CD4-positive, alpha-beta T cell (primary cell): ENCODE measurements around the gene CCDC85B. TPM values are rescaled to one million over a fixed set of nuclear protein-coding genes. Genes with fewer than 3 reads are reported as not detected.

ENCODE experiments used
- ATAC-seq: fragments of 200-7000 bp; cut with Tn5 transposase; one replicate; pipeline ENCODE4 v1.10.0; 2022; ENCODE audit warnings: mild to moderate bottlenecking; ENCODE audit not compliant: poor library complexity
- CTCF ChIA-PET: fragments of 350-600 bp; sonication (Branson Sonifier 250); formaldehyde crosslinking; loops from one replicate; lab custom pipeline; 2021; ENCODE audit warnings: antibody characterized with exemption, inconsistent platforms; lab: Charles Lee
- POLR2A ChIA-PET: fragments of 350-600 bp; sonication (Branson Sonifier 250); formaldehyde crosslinking; loops from one replicate; lab custom pipeline; 2021; ENCODE audit warnings: antibody characterized with exemption, inconsistent platforms; lab: Charles Lee
- DNase-seq, 14 experiments: peaks; one replicate each; pipeline ENCODE4 v3.0.0-alpha.2; 2013 to 2020; ENCODE audit warnings: mixed read lengths in 2 of 14
- H3K27ac ChIP-seq, 2 donors: one replicate each; pipeline versions ENCODE4 v1.5.1 to v1.7.0; 2013; ENCODE audit warnings: low read length in 2 of 2, low read depth in 1 of 2, mild to moderate bottlenecking in 1 of 2
- H3K27me3 ChIP-seq, 2 experiments: 1 replicate in 1 of 2; 2 replicates in 1 of 2; pipeline versions ENCODE4 v1.6.1 to v1.7.0; 2013; ENCODE audit warnings: low read length in 2 of 2, control low read depth in 1 of 2, mild to moderate bottlenecking in 1 of 2, moderate library complexity in 1 of 2; ENCODE audit not compliant: insufficient read depth in 2 of 2, control insufficient read depth in 1 of 2
- H3K36me3 ChIP-seq: one replicate; pipeline ENCODE4 v1.6.1; 2013; ENCODE audit warnings: low read length, control low read depth; ENCODE audit not compliant: insufficient read depth
- H3K4me1 ChIP-seq: one replicate; pipeline ENCODE4 v1.6.1; 2013; ENCODE audit warnings: low read length, control low read depth; ENCODE audit not compliant: insufficient read depth
- H3K4me3 ChIP-seq: one replicate; pipeline ENCODE4 v1.5.1; 2013; ENCODE audit warnings: mild to moderate bottlenecking, low read length, moderate library complexity
- H3K9me3 ChIP-seq, 2 experiments: 1 replicate in 1 of 2; 2 replicates in 1 of 2; pipeline versions ENCODE4 v1.6.1 to v1.7.0; 2013; ENCODE audit warnings: low read length in 2 of 2, mild to moderate bottlenecking in 2 of 2, control low read depth in 1 of 2, moderate library complexity in 1 of 2; ENCODE audit not compliant: control insufficient read depth in 1 of 2, insufficient read depth in 1 of 2
- H3K27ac Mint-ChIP-seq: one replicate; pipeline ENCODE4 v1.8.0; 2020; ENCODE audit warnings: mixed read lengths
- H3K27me3 Mint-ChIP-seq: one replicate; pipeline ENCODE4 v1.8.0; 2021; ENCODE audit warnings: mixed read lengths
- H3K36me3 Mint-ChIP-seq: one replicate; pipeline ENCODE4 v1.8.0; 2021; ENCODE audit warnings: low read depth, mixed read lengths
- H3K4me1 Mint-ChIP-seq: one replicate; pipeline ENCODE4 v1.8.0; 2021; ENCODE audit warnings: low read depth, mixed read lengths
- H3K4me3 Mint-ChIP-seq: one replicate; pipeline ENCODE4 v1.8.0; 2020; ENCODE audit warnings: mild to moderate bottlenecking, mixed read lengths
- H3K9me3 Mint-ChIP-seq: one replicate; pipeline ENCODE4 v1.8.0; 2020; ENCODE audit warnings: mixed read lengths
- CTCF ChIP-seq: fragments of 200-600 bp; IDR thresholded peaks from one replicate; pipeline ENCODE4 v1.8.0; 2022; ENCODE audit warnings: antibody characterized with exemption, mild to moderate bottlenecking
- intact Hi-C, 2 experiments: fragments of 100-400 bp; cut with DNase I in 1 of 2; cut with micrococcal nuclease in 1 of 2; formaldehyde crosslinking; loops; one replicate each; pipeline versions ENCODE4 v1.15.1 to v1.9.0; 2023 to 2025; cut with DNase I, micrococcal nuclease
- total RNA-seq, 174 experiments: library from RNA in 2 of 174; stranded (reverse) in 2 of 174; gene quantifications; one replicate each; pipeline ENCODE4 v1.2.3 and lab custom pipeline; 2021 to 2026

The CCDC85B gene
- total RNA-seq, 2 experiments from 2014 or later = 23.1 to 25.8 TPM

GRCh38 chr11:65860278-65861164 is 30.0 kb upstream of the CCDC85B start, which contains the start of gene MUS81:
MUS81 (plus strand) TSS chr11:65860433; CDS start chr11:65860754, 321 bp downstream.
- Histone ChIP-seq H3K36me3 (peaks cover 52% of the 10 kb centered on the region), H3K4me3 (peak within 1 kb of the TSS; percentile 90), H3K4me1 (peaks cover 66% of the 10 kb centered on the region), H3K9me3 (no peaks in the 10 kb centered on the region), H3K27ac (peak within 1 kb of the TSS; percentile 92 to 96), H3K27me3 (no peaks in the 10 kb centered on the region)
- peak; percentile 40 for ATAC-seq
- peak within 1 kb of the TSS; percentile 94 for H3K4me3 Mint-ChIP-seq
- H3K9me3 Mint-ChIP-seq = no peaks in the 10 kb centered on the region
- peak within 1 kb of the TSS; percentile 94 for H3K27ac Mint-ChIP-seq
- TF ChIP-seq CTCF = peak; percentile 94
- peaks cover 85% of the 10 kb centered on the region for H3K36me3 Mint-ChIP-seq
- intact Hi-C loops = loop anchor here (1.0 kb wide), 3 partner anchors 13 to 28 kb away; partner anchors contain the start of gene FIBP (in 1 of the 2)
- peak; percentile 92 to 99 (median 96) for DNase-seq
- CTCF ChIA-PET = interaction anchor here (0.5 to 5.2 kb wide), 29 partner anchors 9 to 421 kb away, joined by 3 to 80 read pairs (median 4); partner anchors contain the start of genes BANF1, C11orf68, CCDC85B and CTSW
- POLR2A ChIA-PET = interaction anchor here (0.9 to 5.8 kb wide), 38 partner anchors 9 to 1543 kb away, joined by 3 to 248 read pairs (median 8); partner anchors contain the start of genes BANF1, C11orf68, CCDC85B and CST6
- H3K4me1 Mint-ChIP-seq = peaks cover 47% of the 10 kb centered on the region
- no peaks in the 10 kb centered on the region for H3K27me3 Mint-ChIP-seq

- POLR2A ChIA-PET = interaction anchor here (1.2 to 5.8 kb wide), 11 partner anchors 10 to 246 kb away, joined by 3 to 248 read pairs (median 33); partner anchors contain the start of genes BANF1, CCDC85B, EFEMP2 and EIF1AD
- H3K9me3 ChIP-seq = no peaks in the 10 kb centered on the region
- peaks cover 52% of the 10 kb centered on the region for H3K36me3 ChIP-seq
- peak overlapping the region; percentile 5 to 92 for H3K27ac ChIP-seq
- peak overlapping the region; percentile 94 for H3K4me3 Mint-ChIP-seq
- intact Hi-C loops = no loop called here
- no peaks in the 10 kb centered on the region for H3K27me3 Mint-ChIP-seq
- H3K27ac Mint-ChIP-seq = peak overlapping the region; percentile 94
- H3K9me3 Mint-ChIP-seq = no peaks in the 10 kb centered on the region
- no peak for TF ChIP-seq CTCF
- peaks cover 41% of the 10 kb centered on the region for H3K4me1 Mint-ChIP-seq
- H3K27me3 ChIP-seq = no peaks in the 10 kb centered on the region
- peak overlapping the region; percentile 90 for H3K4me3 ChIP-seq
- H3K4me1 ChIP-seq = peaks cover 60% of the 10 kb centered on the region
- peaks cover 84% of the 10 kb centered on the region for H3K36me3 Mint-ChIP-seq
- CTCF ChIA-PET = interaction anchor here (0.5 to 5.2 kb wide), 4 partner anchors 23 to 149 kb away, joined by 4 to 80 read pairs (median 22); partner anchors contain the start of genes CCDC85B, FIBP and KAT5
- no peak for DNase-seq
- no peak for ATAC-seq
These were observed 29.3 kb upstream of the CCDC85B start for GRCh38 chr11:65861165-65861505.

- ChIA-PET POLR2A (interaction anchor here (1.2 to 5.8 kb wide), 7 partner anchors 10 to 150 kb away, joined by 3 to 248 read pairs (median 37); partner anchors contain the start of genes BANF1, CCDC85B, EFEMP2 and EIF1AD), CTCF (interaction anchor here (0.5 to 5.2 kb wide), 4 partner anchors 23 to 150 kb away, joined by 4 to 80 read pairs (median 22); partner anchors contain the start of genes CCDC85B, FIBP and KAT5)
- Histone ChIP-seq H3K36me3 (peaks cover 52% of the 10 kb centered on the region), H3K27me3 (no peaks in the 10 kb centered on the region), H3K4me3 (peak overlapping the region; percentile 90), H3K4me1 (peaks cover 55% of the 10 kb centered on the region), H3K27ac (peak overlapping the region in 1 of 2 donors; percentile 5), H3K9me3 (no peaks in the 10 kb centered on the region)
- DNase-seq (peak in 3 of 14 experiments; percentile 3 to 27 (median 18)), ATAC-seq (no peak)
- intact Hi-C loops = no loop called here
- TF ChIP-seq CTCF = no peak
- H3K4me3 Mint-ChIP-seq = peak overlapping the region; percentile 94
- H3K4me1 Mint-ChIP-seq = peaks cover 36% of the 10 kb centered on the region
- H3K9me3 Mint-ChIP-seq = no peaks in the 10 kb centered on the region
- H3K27me3 Mint-ChIP-seq = no peaks in the 10 kb centered on the region
- peak overlapping the region; percentile 94 for H3K27ac Mint-ChIP-seq
- peaks cover 82% of the 10 kb centered on the region for H3K36me3 Mint-ChIP-seq
These were observed 28.8 kb upstream of the CCDC85B start for GRCh38 chr11:65861533-65862183.
